ENCODE measurements around the gene RNF212. TPM values are rescaled to one million over a fixed set of nuclear protein-coding genes. Genes with fewer than 3 reads are reported as not detected.

Gene RNF212
- total and polyA plus RNA-seq, 9 of the 15 experiments (the other 6 are each of a cell fraction or from before 2014, with no cell fraction given): 0.04 TPM; not detected in 8

DNA sequence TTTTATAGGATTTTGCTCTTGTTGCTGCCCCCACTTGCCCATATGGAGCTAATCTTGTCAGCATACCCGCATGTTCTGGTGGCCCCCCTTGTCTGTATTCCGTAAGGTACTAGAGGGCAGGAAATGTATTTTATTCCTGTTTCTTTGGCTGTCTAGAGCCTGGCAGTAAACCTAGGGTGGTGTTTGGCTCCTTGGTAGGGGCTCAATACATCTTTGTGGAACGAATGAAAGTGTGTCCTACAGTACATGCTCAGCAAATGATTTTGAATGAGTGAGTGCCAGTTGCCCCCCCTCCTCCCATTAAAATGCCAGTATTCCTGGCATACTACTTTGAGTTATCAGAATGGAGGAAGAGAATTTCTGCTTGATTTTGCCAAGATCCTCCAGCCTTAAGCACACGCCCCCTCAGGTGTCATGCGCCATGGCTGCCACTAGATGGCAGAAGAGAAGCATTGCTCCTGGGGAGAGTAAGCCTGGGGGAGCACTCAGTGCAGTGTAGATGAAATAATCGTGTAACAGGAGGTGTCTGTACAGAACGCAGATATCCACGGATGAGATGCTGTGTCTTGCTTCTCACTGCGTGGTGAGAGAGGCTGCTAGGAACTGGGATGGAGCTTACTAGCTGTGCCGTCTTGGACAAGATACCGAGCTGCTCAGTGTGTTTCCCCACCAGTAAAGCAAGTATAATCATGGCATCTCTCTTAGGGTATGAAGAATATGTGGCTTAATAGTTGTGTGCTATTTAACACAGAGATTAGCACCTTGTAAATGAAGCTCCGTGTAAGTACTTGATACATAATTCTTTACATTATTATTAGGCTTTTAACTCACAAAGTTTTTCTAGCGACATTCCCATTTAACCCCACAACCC, 17.2 kb upstream of the RNF212 start (continued):
- TF ChIP-seq, protein P1, sequence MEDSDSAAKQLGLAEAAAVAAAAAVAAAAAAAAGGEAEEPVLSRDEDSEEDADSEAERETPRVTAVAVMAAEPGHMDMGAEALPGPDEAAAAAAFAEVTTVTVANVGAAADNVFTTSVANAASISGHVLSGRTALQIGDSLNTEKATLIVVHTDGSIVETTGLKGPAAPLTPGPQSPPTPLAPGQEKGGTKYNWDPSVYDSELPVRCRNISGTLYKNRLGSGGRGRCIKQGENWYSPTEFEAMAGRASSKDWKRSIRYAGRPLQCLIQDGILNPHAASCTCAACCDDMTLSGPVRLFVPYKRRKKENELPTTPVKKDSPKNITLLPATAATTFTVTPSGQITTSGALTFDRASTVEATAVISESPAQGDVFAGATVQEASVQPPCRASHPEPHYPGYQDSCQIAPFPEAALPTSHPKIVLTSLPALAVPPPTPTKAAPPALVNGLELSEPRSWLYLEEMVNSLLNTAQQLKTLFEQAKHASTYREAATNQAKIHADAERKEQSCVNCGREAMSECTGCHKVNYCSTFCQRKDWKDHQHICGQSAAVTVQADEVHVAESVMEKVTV (CRISPR knock-in tag; IDR thresholded peaks at IDR 0.05): peak; percentile 82
- peak; percentile 93; the same call in 1 of the 2 replicates for TF ChIP-seq KLF13 (tag; IDR thresholded peaks at IDR 0.05; ENCODE audit: borderline replicate concordance, low read depth)
- TF ChIP-seq STAG1 (CRISPR knock-in tag; IDR thresholded peaks at IDR 0.05; ENCODE audit: borderline replicate concordance): peak; percentile 94
- TF ChIP-seq, protein P2, sequence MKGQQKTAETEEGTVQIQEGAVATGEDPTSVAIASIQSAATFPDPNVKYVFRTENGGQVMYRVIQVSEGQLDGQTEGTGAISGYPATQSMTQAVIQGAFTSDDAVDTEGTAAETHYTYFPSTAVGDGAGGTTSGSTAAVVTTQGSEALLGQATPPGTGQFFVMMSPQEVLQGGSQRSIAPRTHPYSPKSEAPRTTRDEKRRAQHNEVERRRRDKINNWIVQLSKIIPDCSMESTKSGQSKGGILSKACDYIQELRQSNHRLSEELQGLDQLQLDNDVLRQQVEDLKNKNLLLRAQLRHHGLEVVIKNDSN (CRISPR knock-in tag; IDR thresholded peaks at IDR 0.05): 0 out of 2 replicates have a peak, but pooled peaks have one; percentile 21
- TF ChIP-seq, protein P3, sequence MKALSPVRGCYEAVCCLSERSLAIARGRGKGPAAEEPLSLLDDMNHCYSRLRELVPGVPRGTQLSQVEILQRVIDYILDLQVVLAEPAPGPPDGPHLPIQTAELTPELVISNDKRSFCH (CRISPR knock-in tag; IDR thresholded peaks at IDR 0.05): no peak
- TF ChIP-seq, protein P3 (tag; IDR thresholded peaks at IDR 0.05): 0 out of 2 replicates have a peak, but pooled peaks have one; percentile 27
- TF ChIP-seq, protein P4, sequence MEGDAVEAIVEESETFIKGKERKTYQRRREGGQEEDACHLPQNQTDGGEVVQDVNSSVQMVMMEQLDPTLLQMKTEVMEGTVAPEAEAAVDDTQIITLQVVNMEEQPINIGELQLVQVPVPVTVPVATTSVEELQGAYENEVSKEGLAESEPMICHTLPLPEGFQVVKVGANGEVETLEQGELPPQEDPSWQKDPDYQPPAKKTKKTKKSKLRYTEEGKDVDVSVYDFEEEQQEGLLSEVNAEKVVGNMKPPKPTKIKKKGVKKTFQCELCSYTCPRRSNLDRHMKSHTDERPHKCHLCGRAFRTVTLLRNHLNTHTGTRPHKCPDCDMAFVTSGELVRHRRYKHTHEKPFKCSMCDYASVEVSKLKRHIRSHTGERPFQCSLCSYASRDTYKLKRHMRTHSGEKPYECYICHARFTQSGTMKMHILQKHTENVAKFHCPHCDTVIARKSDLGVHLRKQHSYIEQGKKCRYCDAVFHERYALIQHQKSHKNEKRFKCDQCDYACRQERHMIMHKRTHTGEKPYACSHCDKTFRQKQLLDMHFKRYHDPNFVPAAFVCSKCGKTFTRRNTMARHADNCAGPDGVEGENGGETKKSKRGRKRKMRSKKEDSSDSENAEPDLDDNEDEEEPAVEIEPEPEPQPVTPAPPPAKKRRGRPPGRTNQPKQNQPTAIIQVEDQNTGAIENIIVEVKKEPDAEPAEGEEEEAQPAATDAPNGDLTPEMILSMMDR (IDR thresholded peaks at IDR 0.05 in 2 of 3, conservative IDR thresholded peaks at IDR 0.05 in 1 of 3; ENCODE audit: insufficient read depth in 2 of 3, low read depth in 1 of 3, low read length in 3 of 3): peak; percentile 95 to 99 (median 98)
- peak; percentile 89 to 96 for TF ChIP-seq RAD21 (CRISPR knock-in tag; conservative IDR thresholded peaks at IDR 0.05 in 1 of 2, IDR thresholded peaks at IDR 0.05 in 1 of 2)
- peak; percentile 74; the same call in 1 of the 2 replicates for TF ChIP-seq RB1 (IDR thresholded peaks at IDR 0.05; ENCODE audit: low read depth)
- peak; percentile 96 for TF ChIP-seq SMC3 (conservative IDR thresholded peaks at IDR 0.05; ENCODE audit: insufficient read depth, low read depth, low read length)
- TF ChIP-seq CREM (IDR thresholded peaks at IDR 0.05; ENCODE audit: low read depth): peak; percentile 45; the same call in 1 of the 2 replicates
- peak in 1 of 2 experiments; percentile 74; a peak in 2 of 4 replicates for TF ChIP-seq MAZ (CRISPR knock-in tag; conservative IDR thresholded peaks at IDR 0.05 in 1 of 2, IDR thresholded peaks at IDR 0.05 in 1 of 2)
- 0 out of 2 replicates have a peak, but pooled peaks have one; percentile 25 for TF ChIP-seq MYC (IDR thresholded peaks at IDR 0.05; ENCODE audit: low read depth, low read length)
- no peak for TF ChIP-seq MYC (CRISPR knock-in tag; IDR thresholded peaks at IDR 0.05; ENCODE audit: borderline replicate concordance, low read depth)
- no peak for TF ChIP-seq SAFB2 (IDR thresholded peaks at IDR 0.05; ENCODE audit: borderline replicate concordance, low read depth, low read length, severe bottlenecking)
- TF ChIP-seq RFX7 (CRISPR knock-in tag; IDR thresholded peaks at IDR 0.05): no peak

Data from K562 (cell line).